T-helper 2 cell (primary cell): ENCODE data around the gene FAM186B.

Experiments used
- DNase-seq, 5 experiments: peaks; one replicate each; pipeline versions ENCODE4 v3.0.0 to v3.0.0-alpha.2; 2012 to 2022

The FAM186B gene

DNA sequence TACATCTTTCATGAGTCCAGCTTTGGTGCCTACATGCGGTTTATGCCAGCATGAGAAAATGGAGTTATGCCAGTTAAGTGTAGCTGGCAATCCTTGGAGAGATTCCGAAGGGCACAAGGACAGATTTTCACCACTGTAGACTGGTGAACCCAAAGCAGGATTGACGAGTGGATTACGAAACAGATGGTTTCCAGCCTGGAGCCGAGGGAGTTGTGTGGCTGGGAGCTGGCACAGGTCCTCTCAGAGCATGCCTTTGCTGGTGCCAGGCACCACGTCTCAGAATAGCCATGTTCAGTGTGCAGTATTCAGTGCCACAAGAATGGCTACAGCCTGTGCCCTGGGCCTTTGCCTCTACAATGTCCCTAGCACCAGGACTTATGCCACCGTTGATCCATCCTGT, 53.4 kb downstream of the FAM186B start:
- DNase-seq = no peak

DNA sequence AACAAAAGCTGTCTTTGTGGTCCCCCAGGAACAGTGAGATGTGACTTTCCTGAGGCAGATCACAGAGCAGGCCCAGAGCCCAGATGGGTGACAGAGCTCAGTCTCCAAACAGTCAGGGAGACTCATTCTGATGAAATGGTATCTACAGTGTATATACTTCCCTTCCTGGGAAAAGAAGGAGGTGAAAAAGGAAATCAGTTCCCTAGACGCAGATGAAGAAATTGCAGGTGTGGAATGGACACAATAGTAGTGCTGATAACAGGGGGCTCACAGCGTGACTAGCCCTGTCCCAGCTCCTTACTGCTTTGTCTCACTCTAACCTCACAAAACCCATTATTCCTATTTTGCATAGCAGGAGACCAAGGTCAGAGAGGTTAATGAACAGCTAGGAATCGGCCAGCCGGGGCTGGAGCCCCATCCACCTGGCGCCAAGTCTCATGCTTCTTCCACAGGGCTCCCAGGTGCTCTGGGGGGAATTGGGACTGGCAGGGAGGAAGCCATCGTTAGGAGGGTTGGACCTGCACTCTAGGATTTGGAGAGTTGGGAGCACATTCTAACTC, 54.7 kb downstream of the FAM186B start:
- no peak for DNase-seq

DNA sequence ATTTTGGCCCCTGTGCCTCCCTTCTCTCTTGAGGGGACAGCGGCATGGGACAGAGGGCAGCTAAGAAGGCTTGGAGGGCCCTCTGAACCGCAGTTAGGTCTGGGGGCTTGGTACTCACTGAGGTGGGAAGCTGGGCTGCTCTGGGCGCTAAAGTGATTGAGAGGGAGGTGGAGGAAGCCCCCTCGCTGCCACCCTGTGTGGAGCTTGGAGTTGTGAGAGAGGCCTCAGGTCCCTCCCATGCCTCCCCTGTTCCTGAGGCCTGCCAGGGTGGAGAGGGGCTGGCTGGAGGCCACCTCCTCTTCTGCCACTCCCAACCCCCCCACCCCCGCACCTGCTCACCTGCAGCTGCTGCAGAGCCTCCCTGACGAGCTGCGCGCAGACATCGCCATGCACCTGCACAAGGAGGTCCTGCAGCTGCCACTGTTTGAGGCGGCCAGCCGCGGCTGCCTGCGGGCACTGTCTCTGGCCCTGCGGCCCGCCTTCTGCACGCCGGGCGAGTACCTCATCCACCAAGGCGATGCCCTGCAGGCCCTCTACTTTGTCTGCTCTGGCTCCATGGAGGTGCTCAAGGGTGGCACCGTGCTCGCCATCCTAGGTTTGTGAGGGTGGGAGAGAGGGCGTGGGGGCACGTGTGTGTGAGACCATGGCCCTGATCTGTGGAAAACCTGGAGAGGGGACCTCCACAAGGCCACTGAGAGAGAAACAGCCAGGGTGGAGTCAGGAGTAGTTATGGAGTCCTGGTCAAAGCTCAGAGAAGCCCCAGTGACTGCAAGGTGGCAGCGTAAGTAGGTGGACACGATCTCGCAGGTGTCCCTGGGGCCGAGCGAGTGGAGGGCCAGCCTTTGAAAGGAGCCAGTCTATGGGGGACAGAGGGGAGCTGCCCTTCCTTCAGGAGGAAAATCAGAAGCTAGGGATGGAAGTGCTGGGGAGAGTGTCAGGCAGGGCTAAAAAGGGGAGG, 55.4 kb downstream of the FAM186B start:
- no peak for DNase-seq

DNA sequence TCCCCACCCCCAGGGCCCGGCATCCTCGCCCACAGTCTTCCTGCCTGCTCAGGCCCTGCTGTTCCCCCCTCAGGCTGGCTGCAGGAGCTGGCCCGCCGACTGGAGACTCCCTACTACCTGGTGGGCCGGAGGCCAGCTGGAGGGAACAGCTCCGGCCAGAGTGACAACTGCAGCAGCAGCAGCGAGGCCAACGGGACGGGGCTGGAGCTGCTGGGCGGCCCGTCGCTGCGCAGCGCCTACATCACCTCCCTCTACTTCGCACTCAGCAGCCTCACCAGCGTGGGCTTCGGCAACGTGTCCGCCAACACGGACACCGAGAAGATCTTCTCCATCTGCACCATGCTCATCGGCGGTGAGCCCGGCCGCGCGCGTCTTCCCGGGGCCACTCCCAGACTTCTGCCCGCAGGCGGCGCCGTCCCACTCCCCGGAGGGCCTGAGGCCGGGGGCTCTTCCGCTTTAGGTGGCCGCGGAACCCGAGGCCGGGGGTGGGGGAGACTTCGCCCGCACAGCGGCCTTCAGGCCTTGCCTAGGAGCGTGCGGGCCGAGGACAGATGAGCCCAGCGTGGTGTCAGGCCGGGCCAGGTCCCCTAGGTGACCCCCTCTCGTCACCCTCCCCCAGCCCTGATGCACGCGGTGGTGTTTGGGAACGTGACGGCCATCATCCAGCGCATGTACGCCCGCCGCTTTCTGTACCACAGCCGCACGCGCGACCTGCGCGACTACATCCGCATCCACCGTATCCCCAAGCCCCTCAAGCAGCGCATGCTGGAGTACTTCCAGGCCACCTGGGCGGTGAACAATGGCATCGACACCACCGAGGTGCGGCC, 56.4 kb downstream of the FAM186B start:
- DNase-seq = no peak

DNA sequence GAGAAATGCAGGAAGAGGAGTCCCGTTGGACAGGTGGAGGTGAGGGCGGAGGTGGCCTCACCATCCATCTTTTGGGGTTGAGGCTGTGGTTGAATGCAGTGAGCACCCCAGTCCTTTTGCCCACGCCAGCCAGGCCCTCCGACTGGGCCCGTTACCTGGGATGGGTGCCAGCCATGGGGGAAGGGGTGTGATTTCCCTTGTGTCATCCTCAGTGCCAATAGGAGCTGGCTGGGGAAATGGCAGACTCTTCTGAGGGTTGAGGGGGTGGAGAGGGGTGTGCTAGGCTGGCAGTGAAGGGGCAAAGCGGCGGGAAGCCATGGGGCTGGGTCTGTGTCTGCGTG, 57.0 kb downstream of the FAM186B start:
- DNase-seq = no peak

DNA sequence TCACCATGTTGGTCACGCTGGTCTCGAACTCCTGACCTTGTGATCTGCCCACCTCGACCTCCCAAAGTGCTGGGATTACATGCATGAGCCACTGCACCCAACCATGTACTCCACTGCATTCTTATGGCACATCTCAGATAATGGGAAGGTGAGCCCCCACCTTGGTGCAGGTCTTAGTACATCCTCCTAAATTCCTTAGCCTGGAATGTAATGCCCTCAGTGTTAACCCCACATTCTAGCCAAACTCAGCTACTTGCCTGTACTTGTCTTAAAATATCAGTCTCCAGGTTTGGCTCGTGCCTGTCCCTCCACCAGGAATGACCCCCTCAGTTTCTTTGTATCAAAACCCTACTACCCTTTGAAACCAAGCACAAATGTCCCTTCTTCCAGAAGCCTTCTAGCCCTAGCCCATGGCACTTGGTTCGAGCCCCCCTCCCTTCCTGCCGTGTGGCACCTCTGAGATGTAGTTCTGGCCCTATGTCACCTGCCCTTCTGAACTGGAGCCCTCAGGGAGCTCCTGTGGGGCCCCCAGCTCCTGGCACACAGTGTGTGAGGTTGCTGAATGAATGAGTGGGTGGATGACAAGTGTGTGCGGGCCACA, 58.2 kb downstream of the FAM186B start:
- DNase-seq = no peak

DNA sequence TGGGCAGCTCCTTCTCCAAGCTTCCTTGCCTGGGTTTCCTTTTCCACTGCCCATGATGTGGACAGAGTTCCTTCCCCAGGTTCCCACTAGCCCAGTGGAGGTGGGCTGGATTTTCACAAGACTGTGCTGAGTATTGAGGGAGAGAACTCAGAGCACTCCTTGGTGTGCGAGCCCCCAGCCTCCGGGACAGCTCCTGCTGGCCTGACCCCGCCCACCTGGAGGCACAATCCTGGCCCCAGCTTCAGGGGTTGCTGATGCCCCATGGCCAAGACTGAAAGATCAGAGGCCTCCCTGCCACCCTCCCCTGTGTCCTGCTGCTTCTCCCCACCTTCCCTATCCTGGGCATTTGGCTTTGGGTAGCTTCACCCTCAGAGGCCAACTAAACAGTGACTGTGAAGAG, 59.0 kb downstream of the FAM186B start:
- no peak for DNase-seq

DNA sequence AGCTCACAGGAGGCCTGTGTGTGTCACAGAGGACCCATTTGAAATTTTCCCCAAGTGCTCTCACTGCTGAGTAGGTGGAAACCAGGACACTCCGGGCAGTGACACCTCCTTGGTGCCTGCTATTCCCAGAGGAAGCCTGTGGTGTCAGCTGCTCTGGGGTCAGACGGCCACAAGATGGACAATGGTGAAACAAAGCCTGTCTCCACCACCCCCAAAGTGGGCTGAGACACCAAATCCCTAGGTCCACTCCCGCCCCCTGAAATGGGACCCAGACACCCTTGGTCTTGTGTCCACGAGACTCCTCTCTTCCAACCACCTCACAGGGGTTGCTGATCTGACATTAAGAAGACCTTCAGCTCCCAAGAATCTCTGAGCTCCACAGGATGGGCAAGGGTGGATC, 59.6 kb downstream of the FAM186B start:
- no peak for DNase-seq

DNA sequence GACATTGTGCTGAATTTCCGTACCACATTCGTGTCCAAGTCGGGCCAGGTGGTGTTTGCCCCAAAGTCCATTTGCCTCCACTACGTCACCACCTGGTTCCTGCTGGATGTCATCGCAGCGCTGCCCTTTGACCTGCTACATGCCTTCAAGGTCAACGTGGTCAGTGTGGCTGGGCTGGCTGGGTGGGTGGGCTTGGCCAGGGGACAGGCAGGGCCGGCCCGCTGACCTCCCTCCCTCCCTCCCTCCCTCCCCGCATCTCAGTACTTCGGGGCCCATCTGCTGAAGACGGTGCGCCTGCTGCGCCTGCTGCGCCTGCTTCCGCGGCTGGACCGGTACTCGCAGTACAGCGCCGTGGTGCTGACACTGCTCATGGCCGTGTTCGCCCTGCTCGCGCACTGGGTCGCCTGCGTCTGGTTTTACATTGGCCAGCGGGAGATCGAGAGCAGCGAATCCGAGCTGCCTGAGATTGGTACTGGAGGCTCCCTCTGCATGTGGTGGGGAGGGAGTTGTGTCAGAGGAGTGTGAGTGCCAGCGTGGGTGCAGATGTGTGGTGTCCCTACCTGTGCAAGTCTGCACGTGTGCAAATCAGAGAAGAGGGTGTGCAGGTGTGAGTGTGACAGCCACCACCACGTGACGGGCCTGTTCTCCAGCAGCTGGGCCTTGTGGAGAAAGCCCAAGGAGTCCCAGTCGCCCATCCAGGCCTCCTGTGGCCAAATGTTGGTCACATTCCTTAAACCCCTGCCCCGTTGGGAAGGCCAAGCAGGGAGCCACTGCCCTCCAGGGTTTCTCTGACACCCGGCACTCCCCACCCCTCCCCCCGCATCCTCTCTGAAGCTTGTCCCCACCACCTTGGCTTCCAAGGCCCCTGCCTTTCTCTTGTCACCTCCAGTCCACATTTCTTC, 61.3 kb downstream of the FAM186B start:
- no peak for DNase-seq

DNA sequence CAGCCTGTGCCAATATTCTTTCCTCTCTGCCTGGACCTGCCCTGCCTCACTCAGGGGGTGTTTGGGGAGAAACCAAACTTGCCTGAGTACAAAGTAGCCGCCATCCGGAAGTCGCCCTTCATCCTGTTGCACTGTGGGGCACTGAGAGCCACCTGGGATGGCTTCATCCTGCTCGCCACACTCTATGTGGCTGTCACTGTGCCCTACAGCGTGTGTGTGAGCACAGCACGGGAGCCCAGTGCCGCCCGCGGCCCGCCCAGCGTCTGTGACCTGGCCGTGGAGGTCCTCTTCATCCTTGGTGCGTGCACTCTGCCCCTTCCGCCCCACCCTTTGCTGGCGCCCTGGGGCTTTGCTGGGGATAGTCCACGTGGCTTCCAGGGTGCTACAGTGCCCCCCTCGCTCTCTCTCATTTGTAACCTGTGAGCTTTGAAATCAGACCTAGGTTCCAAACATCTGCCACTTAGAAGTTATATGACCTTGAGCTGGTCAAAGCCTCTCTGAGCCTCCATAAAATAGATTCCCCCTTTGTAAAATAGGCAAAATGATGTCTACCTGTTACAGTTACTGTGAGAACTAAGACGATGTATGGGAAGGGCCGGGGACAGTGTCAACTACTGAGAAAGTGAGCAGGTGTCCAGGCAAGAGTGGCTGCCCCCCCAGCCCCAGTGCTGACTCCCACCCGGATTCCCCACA, 62.1 kb downstream of the FAM186B start:
- DNase-seq = no peak

DNA sequence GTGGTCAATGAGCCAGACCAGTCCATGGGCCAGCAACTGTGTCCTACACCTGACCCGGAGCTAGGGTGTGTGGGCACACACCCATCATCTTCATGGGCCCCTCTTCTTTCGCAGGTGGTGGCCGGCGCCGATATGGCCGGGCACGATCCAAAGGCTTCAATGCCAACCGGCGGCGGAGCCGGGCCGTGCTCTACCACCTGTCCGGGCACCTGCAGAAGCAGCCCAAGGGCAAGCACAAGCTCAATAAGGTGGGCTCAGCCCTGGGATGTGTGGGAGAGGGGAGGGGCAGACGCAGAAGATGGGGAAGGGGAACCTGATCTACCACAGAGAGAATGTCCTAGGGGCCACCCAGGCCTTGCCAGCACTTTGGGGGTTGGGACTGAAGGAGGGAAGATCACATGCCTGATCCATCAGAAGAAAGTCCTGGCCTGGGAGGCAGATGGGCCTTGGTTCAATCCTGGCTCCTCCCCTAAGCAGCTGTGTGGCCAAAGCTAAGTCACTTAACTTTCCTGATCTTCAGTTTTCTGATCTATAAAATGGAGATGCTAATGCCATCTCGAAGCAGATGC, 62.8 kb downstream of the FAM186B start:
- DNase-seq = no peak

DNA sequence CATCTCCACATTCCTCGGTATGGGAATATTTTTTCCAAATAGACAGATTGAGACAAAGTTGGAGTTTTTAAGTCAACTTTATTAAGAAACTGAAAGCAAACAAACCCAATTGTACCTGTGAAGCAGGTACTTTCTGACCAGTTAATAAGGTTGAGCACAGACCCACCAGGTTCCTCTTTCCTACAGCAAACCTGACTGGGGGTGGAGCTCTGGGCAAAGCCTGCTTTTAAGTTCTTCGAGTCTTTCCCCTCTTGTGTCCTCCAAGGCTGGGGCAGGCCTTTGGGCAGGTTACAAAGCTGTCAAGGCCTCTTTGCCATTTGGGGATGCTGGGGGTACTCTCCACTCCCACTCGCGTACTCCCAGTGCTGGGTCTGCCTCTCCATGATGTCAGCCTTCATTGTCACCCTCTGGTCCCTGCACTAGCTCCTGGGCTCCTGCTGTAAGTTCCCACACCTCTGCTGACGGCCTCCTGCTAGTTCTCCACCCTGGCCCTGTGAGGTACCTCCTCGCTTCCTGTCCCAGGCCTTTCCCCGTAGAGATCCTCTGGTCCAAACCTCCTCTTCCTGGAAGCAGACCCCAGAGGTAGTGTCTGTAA, 63.4 kb downstream of the FAM186B start:
- DNase-seq = no peak

DNA sequence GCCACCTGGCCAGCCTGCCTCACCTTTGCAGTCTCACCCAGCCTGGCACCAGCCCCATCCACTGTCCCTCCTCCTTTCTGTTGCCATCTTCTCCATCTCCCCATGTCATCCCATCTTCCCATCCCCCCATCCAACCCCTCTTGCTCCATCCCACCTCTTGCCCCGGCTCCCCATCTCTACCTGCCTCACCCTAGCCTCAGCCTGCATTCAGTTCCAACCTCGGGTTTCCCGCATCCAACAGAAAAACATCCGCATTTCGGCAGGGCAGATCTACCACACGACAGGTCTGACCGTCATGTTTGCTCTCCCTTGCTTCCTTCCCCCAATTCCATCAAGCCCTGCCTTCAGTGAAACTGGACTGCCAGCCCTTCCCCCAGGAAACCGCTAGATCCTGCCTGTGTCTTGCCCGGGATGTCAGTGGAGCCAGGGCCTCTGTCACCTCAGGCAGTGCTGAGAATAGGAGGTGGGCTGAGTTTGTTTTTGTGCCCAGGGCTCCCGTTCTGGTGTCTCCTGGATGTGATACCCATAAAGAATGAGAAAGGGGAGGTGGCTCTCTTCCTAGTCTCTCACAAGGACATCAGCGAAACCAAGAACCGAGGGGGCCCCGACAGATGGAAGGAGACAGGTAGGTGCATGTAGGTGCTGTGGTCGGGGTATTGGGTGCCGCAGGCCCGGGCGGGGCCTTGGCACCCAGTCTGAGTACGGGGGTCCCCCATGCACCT, 64.1 kb downstream of the FAM186B start:
- no peak for DNase-seq

DNA sequence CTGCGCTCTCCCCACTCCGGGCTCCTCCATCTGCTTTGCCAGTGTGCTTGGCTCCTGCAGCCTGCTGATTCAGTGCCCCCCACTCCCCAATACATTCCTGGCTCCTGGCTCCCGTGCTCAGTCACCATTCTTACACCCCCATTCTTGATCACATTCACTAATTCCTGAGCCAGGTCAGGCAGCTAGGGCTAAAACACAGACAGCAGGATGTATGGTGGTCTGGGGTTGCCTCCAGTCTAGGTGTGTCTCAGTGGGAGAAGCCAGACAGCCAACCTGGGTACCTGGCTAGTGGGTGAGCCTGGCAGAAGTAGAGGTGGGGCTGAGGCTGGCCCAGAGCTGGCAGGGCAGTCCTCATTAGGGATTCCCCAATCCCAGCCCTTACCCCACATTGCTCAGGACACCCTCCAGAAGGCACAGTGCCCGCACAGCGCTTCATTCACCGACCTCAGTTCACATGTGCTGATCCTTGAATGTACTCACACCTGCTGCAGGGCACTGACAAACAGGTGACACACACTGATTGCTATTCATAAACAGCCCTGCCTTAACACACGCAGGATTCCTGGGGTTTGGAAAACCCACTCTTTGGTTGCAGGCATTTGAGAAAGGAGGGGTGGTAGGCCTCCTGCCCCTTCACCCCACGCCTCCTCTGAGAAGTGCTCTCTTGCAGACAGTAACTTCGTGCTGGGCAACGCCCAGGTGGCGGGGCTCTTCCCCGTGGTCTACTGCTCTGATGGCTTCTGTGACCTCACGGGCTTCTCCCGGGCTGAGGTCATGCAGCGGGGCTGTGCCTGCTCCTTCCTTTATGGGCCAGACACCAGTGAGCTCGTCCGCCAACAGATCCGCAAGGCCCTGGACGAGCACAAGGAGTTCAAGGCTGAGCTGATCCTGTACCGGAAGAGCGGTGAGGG, 65.0 kb downstream of the FAM186B start:
- no peak for DNase-seq

DNA sequence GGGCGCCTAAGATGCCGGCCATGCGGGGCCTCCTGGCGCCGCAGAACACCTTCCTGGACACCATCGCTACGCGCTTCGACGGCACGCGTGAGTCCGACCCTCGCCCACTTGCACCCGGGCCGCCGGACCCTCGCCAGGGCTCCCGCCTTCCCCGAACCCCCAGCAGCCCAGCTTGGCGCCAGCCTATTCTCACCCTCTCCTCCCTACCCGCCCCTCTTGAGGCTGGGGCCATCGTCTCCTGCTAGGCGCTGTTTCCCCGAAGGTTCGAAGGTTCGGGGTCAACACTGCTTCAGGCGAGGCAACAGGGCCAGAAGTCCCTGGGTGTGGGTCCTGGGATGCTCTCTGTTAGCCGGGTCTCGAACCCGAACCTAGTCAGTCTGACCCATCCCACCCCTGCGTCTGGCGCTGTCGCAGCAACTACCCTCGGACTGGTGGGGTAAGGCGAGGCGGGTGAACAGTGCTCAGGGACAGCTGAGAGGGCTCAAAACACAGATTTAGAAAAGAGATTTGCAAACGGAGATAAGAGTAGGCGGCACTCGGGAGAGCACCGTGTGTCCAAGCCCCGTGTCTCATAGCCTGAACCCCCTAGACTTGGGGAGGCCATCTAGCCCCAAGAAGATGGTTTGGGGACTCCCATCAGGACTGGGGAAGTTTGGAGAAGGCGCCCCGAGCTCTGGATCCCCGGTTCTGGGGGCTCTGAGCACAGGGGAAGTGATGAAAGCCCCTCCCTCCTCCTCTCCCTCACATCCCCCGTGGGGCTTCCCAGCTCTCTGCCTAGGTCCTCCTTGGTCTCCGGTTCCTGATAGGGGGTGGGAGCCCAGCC, 65.8 kb downstream of the FAM186B start:
- DNase-seq = no peak

DNA sequence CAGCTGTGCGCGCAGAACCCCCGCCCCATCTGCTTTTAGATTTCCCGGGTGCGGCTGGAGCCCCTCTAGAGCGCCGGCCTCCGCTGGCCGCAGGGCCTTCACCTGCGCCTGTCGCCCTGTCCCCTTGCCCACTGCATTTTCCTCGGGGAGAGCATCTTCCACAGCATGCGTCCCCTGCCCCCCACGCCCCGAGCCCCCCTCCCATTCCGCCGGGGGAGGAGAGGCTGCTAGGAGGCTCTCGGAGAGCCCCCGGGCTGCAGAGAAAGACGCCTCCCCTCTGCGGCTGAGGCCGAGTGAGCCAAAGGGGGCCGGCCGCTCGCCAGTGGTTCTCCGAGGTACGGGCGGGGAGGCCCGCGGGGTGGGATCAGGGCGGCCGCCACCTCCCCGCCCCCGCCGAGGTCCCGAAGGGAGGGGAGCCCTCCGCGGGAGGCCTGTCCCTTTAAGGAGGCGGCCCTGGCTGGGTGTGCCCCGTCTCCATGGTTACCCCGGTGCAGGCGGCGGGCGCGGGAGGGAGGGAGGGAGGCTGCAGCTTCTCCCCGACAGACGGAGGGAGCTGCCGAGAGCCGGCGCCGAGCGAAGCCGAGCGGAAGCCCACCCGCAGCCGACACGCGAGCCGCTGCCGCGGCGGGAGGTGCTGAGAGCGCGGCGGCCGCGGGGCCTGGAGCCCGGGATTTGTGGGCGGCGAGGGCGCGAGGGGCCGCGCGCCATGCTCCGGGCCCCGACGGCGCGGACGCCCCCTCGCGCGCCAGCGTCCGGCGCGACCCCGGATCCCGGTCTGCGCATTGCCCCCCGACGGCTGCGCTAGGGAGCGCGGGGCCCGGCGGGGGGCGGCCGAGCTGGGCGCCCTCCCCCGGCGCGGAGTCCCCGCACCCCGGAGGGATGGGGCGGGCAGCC, 66.7 kb downstream of the FAM186B start, which contains the start of gene KCNH3:
Gene KCNH3 (plus strand): TSS at position 521 of the 894 bp plus-strand sequence. CDS start 387 bp downstream, outside the sequence.
- peak; percentile 74 to 92 (median 81) for DNase-seq
